Heart left ventricle (tissue), 13 donors: ENCODE measurements around the gene L3HYPDH.

ENCODE experiments used
- CTCF ChIP-seq, 12 donors: fragments of 200-600 bp; sonication (generic) in 4 of 12; IDR thresholded peaks; one replicate each; pipeline versions ENCODE4 v1.5.0 to v1.8.0; 2018 to 2022; ENCODE audit warnings: antibody characterized with exemption in 12 of 12, mild to moderate bottlenecking in 5 of 12
- POLR2A ChIP-seq, 2 donors: fragments of 450-650 bp; IDR thresholded peaks; one replicate each; pipeline ENCODE4 v1.6.1; 2017; ENCODE audit warnings: antibody characterized with exemption in 2 of 2, mild to moderate bottlenecking in 2 of 2, moderate library complexity in 2 of 2
- donor health status: ischemic (EF 13 %, LVEDD 7.1; RV severe dilation, severe dysfunction).
- donor health status: DM: no; HTN: yes; CAD: no.
- donor health status: DM: no; HTN: no; CAD: no.
- donor health status: ischemic (EF 25% LVEDD 6.9; RV normal size, moderate dysfunction).
- donor health status: ischemic (EF 25% LVEDD 5.7; RV mildly dilated, moderate dysfunction).
- donor health status: ischemic (EF 35%, LVEDD 5.7; RV mildly dilated, moderate dysfunction).
- donor health status: nonischemic (EF 11% LVEDD 7.7; RV severe dilation, severe dysfunction).
- donor health status: DM: yes; HTN: yes; CAD: no.
- donor health status: PGD.
- donor health status: ischemic (EF 29% LVEDD 5.4; RV normal size, mild dysfunction).
- donor health status: nonischemic (EF 23%, LVEDD 6.1; RV moderate dilation, normal function).

DNA sequence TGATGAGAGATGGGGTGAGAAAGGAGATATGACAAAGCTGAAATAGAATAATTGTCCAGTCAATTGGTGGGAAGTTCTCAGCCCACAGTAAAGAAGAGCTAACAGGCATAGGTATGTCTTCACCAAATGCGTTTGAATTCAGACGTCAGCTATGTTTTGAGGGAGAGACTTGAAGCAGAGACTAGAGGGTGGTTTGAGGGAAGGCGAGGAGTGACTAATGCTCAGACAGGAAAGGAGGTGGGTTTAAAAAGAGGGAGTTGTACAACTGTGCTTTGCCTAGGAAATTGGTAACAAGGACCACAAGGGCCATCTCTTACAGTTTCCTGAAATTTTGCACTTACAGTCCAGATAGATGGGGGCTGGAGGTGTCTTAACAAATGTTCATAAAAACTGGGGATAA, 6.5 kb upstream of the L3HYPDH start:
- TF ChIP-seq CTCF (IDR thresholded peaks at IDR 0.05) = no peak
- no peak for TF ChIP-seq POLR2A (IDR thresholded peaks at IDR 0.05)
